ENCODE results near the gene DPYSL5.

The DPYSL5 gene

GRCh38 chr2:26985807-26986206, 137.9 kb downstream of the DPYSL5 start:
- TF ChIP-seq, protein P1, sequence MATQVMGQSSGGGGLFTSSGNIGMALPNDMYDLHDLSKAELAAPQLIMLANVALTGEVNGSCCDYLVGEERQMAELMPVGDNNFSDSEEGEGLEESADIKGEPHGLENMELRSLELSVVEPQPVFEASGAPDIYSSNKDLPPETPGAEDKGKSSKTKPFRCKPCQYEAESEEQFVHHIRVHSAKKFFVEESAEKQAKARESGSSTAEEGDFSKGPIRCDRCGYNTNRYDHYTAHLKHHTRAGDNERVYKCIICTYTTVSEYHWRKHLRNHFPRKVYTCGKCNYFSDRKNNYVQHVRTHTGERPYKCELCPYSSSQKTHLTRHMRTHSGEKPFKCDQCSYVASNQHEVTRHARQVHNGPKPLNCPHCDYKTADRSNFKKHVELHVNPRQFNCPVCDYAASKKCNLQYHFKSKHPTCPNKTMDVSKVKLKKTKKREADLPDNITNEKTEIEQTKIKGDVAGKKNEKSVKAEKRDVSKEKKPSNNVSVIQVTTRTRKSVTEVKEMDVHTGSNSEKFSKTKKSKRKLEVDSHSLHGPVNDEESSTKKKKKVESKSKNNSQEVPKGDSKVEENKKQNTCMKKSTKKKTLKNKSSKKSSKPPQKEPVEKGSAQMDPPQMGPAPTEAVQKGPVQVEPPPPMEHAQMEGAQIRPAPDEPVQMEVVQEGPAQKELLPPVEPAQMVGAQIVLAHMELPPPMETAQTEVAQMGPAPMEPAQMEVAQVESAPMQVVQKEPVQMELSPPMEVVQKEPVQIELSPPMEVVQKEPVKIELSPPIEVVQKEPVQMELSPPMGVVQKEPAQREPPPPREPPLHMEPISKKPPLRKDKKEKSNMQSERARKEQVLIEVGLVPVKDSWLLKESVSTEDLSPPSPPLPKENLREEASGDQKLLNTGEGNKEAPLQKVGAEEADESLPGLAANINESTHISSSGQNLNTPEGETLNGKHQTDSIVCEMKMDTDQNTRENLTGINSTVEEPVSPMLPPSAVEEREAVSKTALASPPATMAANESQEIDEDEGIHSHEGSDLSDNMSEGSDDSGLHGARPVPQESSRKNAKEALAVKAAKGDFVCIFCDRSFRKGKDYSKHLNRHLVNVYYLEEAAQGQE (IDR thresholded peaks at IDR 0.05; ENCODE audit: insufficient read depth in 1 of 2, low read depth in 2 of 2, low read length in 2 of 2): no peak
- TF ChIP-seq TAF1 (IDR thresholded peaks at IDR 0.05; ENCODE audit: borderline replicate concordance, insufficient read depth, low read length) (no peak), POLR2AphosphoS5 (IDR thresholded peaks at IDR 0.05; ENCODE audit: low read depth, low read length) (no peak), FOXP2 (optimal IDR thresholded peaks at IDR 0.05; ENCODE audit: borderline replicate concordance, extremely low read depth, extremely low read length, insufficient read depth) (no peak), SIN3A (IDR thresholded peaks at IDR 0.05; ENCODE audit: borderline replicate concordance, insufficient read depth, low read length) (no peak)

DNA sequence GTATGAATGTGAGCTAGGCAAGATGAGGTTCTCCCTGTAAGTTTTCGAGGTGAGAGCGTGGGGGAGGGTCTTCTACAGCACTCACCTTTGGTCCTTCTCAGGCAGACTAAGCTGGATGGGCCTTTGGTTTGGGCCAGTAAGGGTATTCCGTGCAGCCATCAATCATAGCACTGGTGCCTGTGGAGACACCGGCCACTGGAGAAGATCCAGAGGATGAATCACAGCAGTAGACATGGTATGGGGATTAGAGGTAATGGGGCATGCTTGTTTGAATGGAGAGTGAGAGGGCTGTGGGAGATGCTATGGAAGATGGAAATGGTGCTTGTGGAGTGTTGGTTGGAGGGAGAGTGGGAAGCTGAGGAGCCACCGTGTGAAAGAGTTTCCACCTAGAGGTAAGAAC, 138.6 kb downstream of the DPYSL5 start:
- no peak for TF ChIP-seq POLR2AphosphoS5 (IDR thresholded peaks at IDR 0.05; ENCODE audit: low read depth, low read length)
- TF ChIP-seq TAF1 (IDR thresholded peaks at IDR 0.05; ENCODE audit: borderline replicate concordance, insufficient read depth, low read length): no peak
- no peak for TF ChIP-seq SIN3A (IDR thresholded peaks at IDR 0.05; ENCODE audit: borderline replicate concordance, insufficient read depth, low read length)
- TF ChIP-seq, protein P1 (IDR thresholded peaks at IDR 0.05; ENCODE audit: insufficient read depth in 1 of 2, low read depth in 2 of 2, low read length in 2 of 2): no peak
- no peak for TF ChIP-seq FOXP2 (optimal IDR thresholded peaks at IDR 0.05; ENCODE audit: borderline replicate concordance, extremely low read depth, extremely low read length, insufficient read depth)

- no peak for TF ChIP-seq FOXP2 (optimal IDR thresholded peaks at IDR 0.05; ENCODE audit: borderline replicate concordance, extremely low read depth, extremely low read length, insufficient read depth)
- TF ChIP-seq SIN3A (IDR thresholded peaks at IDR 0.05; ENCODE audit: borderline replicate concordance, insufficient read depth, low read length): no peak
- TF ChIP-seq TAF1 (IDR thresholded peaks at IDR 0.05; ENCODE audit: borderline replicate concordance, insufficient read depth, low read length): no peak
- TF ChIP-seq, protein P1 (IDR thresholded peaks at IDR 0.05; ENCODE audit: insufficient read depth in 1 of 2, low read depth in 2 of 2, low read length in 2 of 2): no peak
- no peak for TF ChIP-seq POLR2AphosphoS5 (IDR thresholded peaks at IDR 0.05; ENCODE audit: low read depth, low read length)
These were observed 140.3 kb downstream of the DPYSL5 start for GRCh38 chr2:26988058-26988860.

DNA sequence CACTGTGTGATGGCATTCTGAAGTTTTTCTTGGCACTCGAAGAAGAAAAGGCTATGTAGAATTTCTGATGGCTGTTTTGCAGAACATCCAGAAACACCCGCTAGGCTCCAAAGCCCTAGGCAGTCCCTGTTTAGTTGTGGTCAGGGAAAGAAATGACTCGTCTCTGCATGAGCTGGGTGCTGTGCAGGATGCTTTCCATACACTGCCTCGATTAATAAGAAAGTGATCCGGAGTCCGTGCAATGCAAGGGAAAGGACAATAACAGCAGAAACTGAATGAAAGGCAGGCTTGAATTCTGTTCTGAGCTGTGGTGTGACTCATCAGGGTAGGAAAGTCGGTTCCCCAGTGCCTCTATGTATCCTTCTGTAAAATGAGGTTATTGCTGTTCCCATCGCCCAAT, 141.2 kb downstream of the DPYSL5 start:
- TF ChIP-seq, protein P1 (IDR thresholded peaks at IDR 0.05; ENCODE audit: insufficient read depth in 1 of 2, low read depth in 2 of 2, low read length in 2 of 2): no peak
- no peak for TF ChIP-seq TAF1 (IDR thresholded peaks at IDR 0.05; ENCODE audit: borderline replicate concordance, insufficient read depth, low read length)
- no peak for TF ChIP-seq FOXP2 (optimal IDR thresholded peaks at IDR 0.05; ENCODE audit: borderline replicate concordance, extremely low read depth, extremely low read length, insufficient read depth)
- no peak for TF ChIP-seq POLR2AphosphoS5 (IDR thresholded peaks at IDR 0.05; ENCODE audit: low read depth, low read length)

Measured in PFSK-1 (cell line).